GM12872 (cell line): Measurements from ENCODE around the gene ECEL1.

Source experiments
- TF ChIP-seq, protein P1 (sequence below): IDR thresholded peaks from 3 replicates; pipeline ENCODE4 v1.5.1; 2011; ENCODE audit warnings: low read depth, mild to moderate bottlenecking, low read length, moderate library complexity; ENCODE audit not compliant: insufficient read depth

The ECEL1 gene

DNA sequence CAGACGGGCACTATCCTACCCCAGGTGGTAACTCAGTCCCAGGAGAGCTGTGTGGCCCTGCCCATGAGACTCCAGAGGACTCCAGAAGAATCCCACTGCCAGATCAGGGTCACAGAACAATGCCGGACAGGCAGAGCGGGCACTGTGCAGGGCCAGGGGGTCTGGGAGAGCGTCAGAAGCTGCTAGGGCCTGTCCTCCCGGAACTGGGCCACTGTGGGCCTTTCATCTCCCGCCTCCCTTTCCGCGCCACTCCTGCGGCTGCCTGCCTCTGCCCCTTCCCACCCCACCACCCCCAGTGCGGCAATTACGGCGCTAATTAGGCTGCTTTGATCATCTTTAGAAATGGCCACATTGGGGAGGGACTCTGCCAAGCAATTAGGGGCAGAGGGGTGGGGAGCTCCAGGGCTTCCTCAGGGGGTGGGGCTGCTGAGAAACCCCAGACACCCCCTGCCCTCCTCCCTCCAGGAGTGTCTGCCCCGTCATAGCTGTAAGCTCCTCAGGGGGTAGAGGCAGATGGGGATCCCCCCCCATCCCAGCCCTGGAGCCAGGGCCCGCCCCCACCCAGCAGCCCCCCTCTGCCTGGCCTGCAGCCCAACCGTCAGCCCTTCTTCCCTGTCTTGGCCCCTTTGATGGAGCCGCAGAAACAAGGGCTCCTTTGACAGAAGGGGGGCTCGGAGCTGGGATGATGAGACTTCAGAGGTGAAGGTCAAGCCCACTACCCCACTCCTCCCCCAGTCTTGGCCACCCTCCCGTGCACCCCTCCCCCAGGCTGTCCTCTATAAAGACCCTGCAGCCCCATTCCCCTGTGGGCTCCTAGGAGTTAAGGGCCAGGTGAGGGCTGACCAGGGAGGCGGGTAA is 32.2 kb upstream of the ECEL1 start, which contains the start of gene PRSS56:
TSS of gene PRSS56 (plus strand) at position 808 of the 858 bp plus-strand sequence. CDS start 211 bp downstream, outside the sequence.
- TF ChIP-seq, protein P1, sequence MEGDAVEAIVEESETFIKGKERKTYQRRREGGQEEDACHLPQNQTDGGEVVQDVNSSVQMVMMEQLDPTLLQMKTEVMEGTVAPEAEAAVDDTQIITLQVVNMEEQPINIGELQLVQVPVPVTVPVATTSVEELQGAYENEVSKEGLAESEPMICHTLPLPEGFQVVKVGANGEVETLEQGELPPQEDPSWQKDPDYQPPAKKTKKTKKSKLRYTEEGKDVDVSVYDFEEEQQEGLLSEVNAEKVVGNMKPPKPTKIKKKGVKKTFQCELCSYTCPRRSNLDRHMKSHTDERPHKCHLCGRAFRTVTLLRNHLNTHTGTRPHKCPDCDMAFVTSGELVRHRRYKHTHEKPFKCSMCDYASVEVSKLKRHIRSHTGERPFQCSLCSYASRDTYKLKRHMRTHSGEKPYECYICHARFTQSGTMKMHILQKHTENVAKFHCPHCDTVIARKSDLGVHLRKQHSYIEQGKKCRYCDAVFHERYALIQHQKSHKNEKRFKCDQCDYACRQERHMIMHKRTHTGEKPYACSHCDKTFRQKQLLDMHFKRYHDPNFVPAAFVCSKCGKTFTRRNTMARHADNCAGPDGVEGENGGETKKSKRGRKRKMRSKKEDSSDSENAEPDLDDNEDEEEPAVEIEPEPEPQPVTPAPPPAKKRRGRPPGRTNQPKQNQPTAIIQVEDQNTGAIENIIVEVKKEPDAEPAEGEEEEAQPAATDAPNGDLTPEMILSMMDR: no peak

DNA sequence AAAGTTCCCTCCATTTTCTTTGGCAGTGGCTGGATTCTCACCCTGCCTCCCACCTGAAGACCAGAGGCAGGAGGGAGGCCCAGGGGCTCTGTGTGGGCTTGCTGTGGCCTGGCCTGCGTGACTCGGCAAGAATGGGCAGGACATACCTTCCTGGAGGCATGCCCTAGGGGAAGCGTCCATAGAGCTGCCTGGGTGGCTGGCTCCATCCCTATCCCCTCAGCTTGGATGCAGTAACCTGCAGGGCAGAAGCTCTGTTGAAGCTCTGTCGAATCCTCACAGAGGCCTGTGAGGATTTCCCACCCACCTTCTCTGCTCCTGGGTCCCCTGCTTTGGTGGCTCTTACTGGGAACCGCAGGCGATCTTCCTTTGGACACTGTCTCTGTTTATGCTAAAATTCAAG is 31.2 kb upstream of the ECEL1 start:
- TF ChIP-seq, protein P1: no peak

DNA sequence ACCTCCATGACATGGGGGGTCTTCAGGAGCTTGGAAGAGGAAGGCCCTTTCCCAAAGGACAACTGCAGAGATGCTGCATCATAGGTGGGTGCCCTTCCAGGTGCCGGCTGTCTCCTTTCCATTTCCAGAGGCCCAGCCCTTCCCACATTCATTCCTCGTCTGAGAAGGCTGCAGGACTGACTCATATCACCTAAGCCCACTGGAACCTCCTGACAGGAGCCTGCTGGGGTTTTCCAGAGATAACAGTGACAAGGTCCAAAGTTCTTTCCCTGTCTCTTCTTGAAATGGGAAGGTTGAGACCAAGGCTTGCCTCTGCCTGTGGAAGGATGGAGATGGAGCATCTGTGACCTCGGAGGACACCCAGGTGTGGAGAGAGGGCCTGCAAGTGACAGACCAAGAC is 28.9 kb upstream of the ECEL1 start:
- TF ChIP-seq, protein P1: no peak

DNA sequence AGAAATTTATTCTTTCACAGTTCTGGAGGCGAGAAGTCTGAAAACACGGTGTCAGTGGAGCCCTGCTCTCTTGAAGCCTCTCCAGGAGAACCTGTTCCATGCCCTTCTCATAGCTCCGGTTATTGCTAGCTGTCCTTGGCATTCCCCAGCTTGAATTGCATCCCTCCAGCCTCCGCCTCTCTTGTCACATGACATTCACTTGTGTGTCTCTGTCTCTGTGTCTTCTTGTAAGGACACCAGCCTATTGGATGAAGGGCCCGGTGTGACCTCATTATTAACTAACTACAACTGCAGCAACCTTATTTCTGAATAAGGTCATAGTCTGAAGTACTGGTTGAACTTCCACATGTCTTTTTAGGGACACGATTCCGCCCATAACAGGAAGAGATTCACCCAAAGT is 28.0 kb upstream of the ECEL1 start:
- TF ChIP-seq, protein P1: no peak

DNA sequence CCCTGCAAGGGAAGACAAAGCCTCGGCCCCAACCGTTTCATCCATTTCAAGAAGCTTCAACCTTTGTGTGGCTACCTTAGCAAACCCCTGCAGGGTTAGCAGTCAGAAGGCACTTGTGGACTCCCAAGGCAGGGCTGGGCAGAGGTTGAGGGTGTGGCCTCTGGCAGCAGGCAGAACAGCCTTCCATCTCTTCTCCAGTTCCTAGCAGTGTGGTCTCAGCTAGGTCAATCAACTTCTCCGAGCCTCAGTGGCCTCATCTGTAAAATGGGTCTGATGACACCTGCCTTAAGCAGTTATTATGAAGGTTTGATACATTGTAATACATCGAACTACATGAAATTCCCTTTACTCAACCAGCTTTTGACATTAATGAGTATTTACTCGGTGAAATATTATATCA is 25.7 kb upstream of the ECEL1 start:
- TF ChIP-seq, protein P1: no peak

DNA sequence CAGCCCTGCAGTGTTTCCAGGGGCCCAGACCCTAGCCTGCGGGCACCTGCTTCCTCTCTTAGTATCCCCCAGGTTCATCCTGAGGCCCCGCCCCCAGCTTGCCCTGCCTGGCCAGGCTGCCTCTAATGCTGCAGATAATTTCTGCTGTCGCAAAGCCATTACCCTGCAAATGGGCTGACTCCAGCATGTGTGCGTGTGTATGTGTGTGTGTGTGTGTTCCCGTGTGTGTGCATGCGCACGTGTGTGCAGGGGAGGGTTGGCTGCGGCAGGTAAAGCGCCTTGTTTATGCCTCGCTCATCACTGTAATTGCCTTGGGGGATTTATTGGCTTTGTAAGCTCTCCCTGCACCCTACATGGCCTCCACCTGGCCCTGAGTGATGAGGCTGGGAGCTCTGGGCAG is 25.0 kb upstream of the ECEL1 start:
- TF ChIP-seq, protein P1: no peak

DNA sequence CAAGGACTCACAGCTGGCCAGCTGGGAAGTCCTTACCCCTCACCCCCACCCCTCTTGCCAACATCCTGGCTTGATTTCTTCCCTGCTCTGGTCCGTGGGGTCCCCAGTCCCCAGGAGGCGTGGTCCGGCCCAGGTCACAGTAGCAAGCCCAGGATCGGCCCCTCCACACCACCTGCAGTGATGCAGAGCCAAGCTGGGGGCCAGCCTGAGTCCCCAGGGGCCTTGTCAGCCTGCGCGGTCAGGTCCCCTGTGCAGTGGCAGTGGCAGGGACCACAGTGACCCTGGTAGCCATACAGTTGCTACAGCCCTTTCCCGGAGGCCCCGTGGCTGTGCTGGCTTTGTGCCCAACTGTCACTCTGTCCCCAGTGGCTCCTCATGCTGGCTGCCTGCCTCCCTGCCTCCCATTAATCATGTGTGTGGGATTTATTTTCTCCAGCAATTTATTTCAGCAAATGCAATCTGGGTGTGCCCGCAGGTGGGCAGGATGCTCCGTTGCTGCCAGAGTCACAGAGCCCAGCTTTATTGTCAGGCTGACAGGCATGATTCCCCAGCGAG is 23.8 kb upstream of the ECEL1 start:
- TF ChIP-seq, protein P1: no peak
